ENCODE data around the gene LMTK3. TPM values are rescaled to one million over a fixed set of nuclear protein-coding genes. Genes with fewer than 3 reads are reported as not detected.
A peak's percentile ranks its signal among the peaks of the same experiment; 100 is the strongest.

The LMTK3 gene
- total RNA-seq, 1 donor from 2014 or later: 12.7 TPM

DNA sequence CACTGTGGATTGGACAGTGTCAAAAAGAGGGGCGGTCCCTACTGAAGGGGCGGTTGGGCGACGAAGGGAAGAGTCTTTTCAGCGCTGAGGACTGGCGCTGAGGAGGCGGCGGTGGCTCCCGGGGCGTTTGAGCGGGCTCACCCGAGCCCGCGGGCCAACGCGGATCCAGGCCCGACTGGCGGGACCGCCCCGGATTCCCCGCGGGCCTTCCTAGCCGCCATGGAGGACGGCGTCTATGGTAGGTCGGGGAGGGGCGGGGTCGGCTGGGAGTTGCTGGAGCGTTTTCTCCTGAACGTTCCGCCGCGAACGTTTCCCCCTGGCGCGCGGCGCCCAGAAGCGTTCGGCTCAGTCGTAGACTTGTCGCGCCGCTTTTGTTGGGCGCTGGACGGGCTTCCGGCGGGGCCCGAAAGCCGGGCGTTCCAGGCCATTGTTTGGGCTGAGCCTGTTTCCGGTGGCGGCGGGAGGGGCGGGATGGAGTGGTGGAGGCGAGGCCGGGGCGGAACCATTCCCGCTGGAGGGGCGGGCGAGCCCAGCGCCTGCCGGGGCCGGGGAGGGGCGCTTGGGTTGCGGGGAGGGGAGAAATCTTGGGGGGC lies 42.2 kb downstream of the LMTK3 start, which contains the start of gene CYTH2:
TSS of gene CYTH2 (plus strand) at position 81 of the 593 bp plus-strand sequence. CDS start at position 220, 139 bp downstream.
- H3K27ac Mint-ChIP-seq: peak within 1 kb of the TSS; percentile 98
- peak within 1 kb of the TSS; percentile 92 for H3K4me3 Mint-ChIP-seq (ENCODE audit: low read depth)
- peaks cover 21% of the 10 kb centered on the region for H3K36me3 Mint-ChIP-seq (ENCODE audit: insufficient read depth)
- DNase-seq (ENCODE audit: low spot score, unreplicated experiment): peak; percentile 71
- no peaks in the 10 kb centered on the region for H3K9me3 Mint-ChIP-seq (ENCODE audit: low read depth)
- TF ChIP-seq, protein P1, sequence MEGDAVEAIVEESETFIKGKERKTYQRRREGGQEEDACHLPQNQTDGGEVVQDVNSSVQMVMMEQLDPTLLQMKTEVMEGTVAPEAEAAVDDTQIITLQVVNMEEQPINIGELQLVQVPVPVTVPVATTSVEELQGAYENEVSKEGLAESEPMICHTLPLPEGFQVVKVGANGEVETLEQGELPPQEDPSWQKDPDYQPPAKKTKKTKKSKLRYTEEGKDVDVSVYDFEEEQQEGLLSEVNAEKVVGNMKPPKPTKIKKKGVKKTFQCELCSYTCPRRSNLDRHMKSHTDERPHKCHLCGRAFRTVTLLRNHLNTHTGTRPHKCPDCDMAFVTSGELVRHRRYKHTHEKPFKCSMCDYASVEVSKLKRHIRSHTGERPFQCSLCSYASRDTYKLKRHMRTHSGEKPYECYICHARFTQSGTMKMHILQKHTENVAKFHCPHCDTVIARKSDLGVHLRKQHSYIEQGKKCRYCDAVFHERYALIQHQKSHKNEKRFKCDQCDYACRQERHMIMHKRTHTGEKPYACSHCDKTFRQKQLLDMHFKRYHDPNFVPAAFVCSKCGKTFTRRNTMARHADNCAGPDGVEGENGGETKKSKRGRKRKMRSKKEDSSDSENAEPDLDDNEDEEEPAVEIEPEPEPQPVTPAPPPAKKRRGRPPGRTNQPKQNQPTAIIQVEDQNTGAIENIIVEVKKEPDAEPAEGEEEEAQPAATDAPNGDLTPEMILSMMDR (IDR thresholded peaks at IDR 0.05; ENCODE audit: unreplicated experiment): no peak
- H3K4me1 Mint-ChIP-seq (ENCODE audit: low read depth): peaks cover 7% of the 10 kb centered on the region
- no peaks in the 10 kb centered on the region for H3K27me3 Mint-ChIP-seq

DNA sequence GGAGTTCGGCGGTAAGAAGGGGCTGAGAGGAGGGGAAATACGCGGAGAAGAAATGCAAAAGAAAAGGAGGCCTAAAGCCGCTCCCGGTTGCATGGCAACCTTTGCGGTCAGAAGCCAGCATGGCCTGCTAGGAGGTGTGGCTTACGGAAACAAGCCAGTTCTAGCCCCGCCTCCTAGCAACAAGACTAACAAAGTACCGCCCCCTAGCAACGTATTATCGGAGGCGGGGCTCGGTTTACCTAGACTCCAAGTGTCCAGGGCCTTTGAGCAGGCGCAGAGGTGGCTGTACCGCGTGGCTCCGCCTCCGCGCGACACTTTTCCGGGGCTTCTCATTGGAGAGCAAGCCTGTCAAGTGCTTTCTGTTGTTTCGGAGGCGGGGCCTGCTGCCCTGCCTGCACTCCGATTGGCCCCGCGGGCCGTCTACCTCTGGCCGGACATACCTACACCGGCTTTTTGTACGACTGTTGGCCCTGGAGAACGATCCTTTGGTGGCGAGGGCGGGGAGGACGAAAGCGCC lies 42.8 kb downstream of the LMTK3 start:
- Mint-ChIP-seq H3K36me3 (ENCODE audit: insufficient read depth) (peaks cover 20% of the 10 kb centered on the region), H3K9me3 (ENCODE audit: low read depth) (no peaks in the 10 kb centered on the region), H3K4me3 (ENCODE audit: low read depth) (peak overlapping the region; percentile 92), H3K27ac (peak overlapping the region; percentile 98), H3K4me1 (ENCODE audit: low read depth) (peaks cover 7% of the 10 kb centered on the region), H3K27me3 (no peaks in the 10 kb centered on the region)
- peak; percentile 98 for DNase-seq (ENCODE audit: low spot score, unreplicated experiment)
- TF ChIP-seq, protein P1 (IDR thresholded peaks at IDR 0.05; ENCODE audit: unreplicated experiment): no peak

GRCh38 chr19:48466561-48467325 lies 44.9 kb downstream of the LMTK3 start:
- Mint-ChIP-seq H3K9me3 (ENCODE audit: low read depth) (no peaks in the 10 kb centered on the region), H3K36me3 (ENCODE audit: insufficient read depth) (peaks cover 9% of the 10 kb centered on the region), H3K4me3 (ENCODE audit: low read depth) (no peak overlapping the region), H3K27ac (no peak overlapping the region), H3K27me3 (no peaks in the 10 kb centered on the region), H3K4me1 (ENCODE audit: low read depth) (peaks cover 7% of the 10 kb centered on the region)
- no peak for DNase-seq (ENCODE audit: low spot score, unreplicated experiment)
- TF ChIP-seq, protein P1 (IDR thresholded peaks at IDR 0.05; ENCODE audit: unreplicated experiment): no peak

DNA sequence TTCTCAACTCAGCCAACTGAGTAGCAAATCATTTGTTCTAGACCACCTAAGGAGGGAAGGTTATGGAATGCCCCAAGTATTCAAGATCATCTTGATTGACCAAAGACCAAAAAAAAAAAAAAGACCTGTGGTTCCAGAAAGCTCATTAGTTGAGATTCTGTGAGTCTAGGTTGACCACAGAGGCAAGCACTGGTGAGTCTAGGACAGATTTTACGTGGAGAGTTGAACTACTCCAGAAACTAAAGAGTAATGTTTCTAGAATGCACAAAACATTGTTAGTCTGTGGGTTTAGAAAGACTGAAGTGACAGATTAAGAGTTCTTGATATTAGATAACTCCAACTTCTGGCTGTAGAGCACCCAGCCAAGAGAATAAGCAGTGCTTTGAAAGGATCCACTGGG lies 46.4 kb downstream of the LMTK3 start:
- H3K4me1 Mint-ChIP-seq (ENCODE audit: low read depth): peaks cover 3% of the 10 kb centered on the region
- no peaks in the 10 kb centered on the region for H3K9me3 Mint-ChIP-seq (ENCODE audit: low read depth)
- no peak overlapping the region for H3K4me3 Mint-ChIP-seq (ENCODE audit: low read depth)
- no peaks in the 10 kb centered on the region for H3K27me3 Mint-ChIP-seq
- no peak overlapping the region for H3K27ac Mint-ChIP-seq
- peaks cover 1% of the 10 kb centered on the region for H3K36me3 Mint-ChIP-seq (ENCODE audit: insufficient read depth)
- DNase-seq (ENCODE audit: low spot score, unreplicated experiment): no peak
- TF ChIP-seq, protein P1 (IDR thresholded peaks at IDR 0.05; ENCODE audit: unreplicated experiment): no peak

- no peaks in the 10 kb centered on the region for H3K9me3 Mint-ChIP-seq (ENCODE audit: low read depth)
- H3K27me3 Mint-ChIP-seq: no peaks in the 10 kb centered on the region
- no peak overlapping the region for H3K4me3 Mint-ChIP-seq (ENCODE audit: low read depth)
- peaks cover 6% of the 10 kb centered on the region for H3K36me3 Mint-ChIP-seq (ENCODE audit: insufficient read depth)
- DNase-seq (ENCODE audit: low spot score, unreplicated experiment): no peak
- H3K27ac Mint-ChIP-seq: no peak overlapping the region
- TF ChIP-seq, protein P1 (IDR thresholded peaks at IDR 0.05; ENCODE audit: unreplicated experiment): no peak
- no peaks in the 10 kb centered on the region for H3K4me1 Mint-ChIP-seq (ENCODE audit: low read depth)
Measured at GRCh38 chr19:48461982-48462655, 49.5 kb downstream of the LMTK3 start.
